Stimulated activated CD8-positive, alpha-beta memory T cell treated with anti-CD3 and anti-CD28 coated beads, Interleukin-7, amount 100 ng/mL, for 1 hour (primary cell): Measurements from ENCODE around the gene RALBP1.

Experiments used
- DNase-seq, 2 donors: peaks; one replicate each; pipeline ENCODE4 v3.0.0-alpha.2; 2020; ENCODE audit warnings: low read depth in 2 of 2

The RALBP1 gene

GRCh38 chr18:9507565-9508088, 32.3 kb downstream of the RALBP1 start:
- no peak for DNase-seq

- no peak for DNase-seq
Measured at GRCh38 chr18:9508446-9509025, 33.2 kb downstream of the RALBP1 start.

GRCh38 chr18:9513971-9514512, 38.7 kb downstream of the RALBP1 start:
- no peak for DNase-seq

- no peak for DNase-seq
Measured at GRCh38 chr18:9516437-9517064, 41.2 kb downstream of the RALBP1 start.

- no peak for DNase-seq
Measured at GRCh38 chr18:9517869-9518268, 42.6 kb downstream of the RALBP1 start.

GRCh38 chr18:9519399-9519798, 44.1 kb downstream of the RALBP1 start:
- no peak for DNase-seq

- DNase-seq: no peak
Measured at GRCh38 chr18:9520666-9521065, 45.4 kb downstream of the RALBP1 start.

- DNase-seq: no peak
Measured at GRCh38 chr18:9521770-9522169, 46.5 kb downstream of the RALBP1 start.

GRCh38 chr18:9522952-9523351, 47.6 kb downstream of the RALBP1 start:
- no peak for DNase-seq

- no peak for DNase-seq
Measured at GRCh38 chr18:9526458-9526857, 51.1 kb downstream of the RALBP1 start.

- no peak for DNase-seq
Measured at GRCh38 chr18:9530226-9531009, 55.1 kb downstream of the RALBP1 start.

GRCh38 chr18:9531791-9532410, 56.6 kb downstream of the RALBP1 start:
- DNase-seq: no peak

GRCh38 chr18:9534844-9535243, 59.5 kb downstream of the RALBP1 start:
- no peak for DNase-seq

GRCh38 chr18:9535430-9535991, 60.2 kb downstream of the RALBP1 start:
- DNase-seq: no peak

GRCh38 chr18:9536354-9537152, 61.2 kb downstream of the RALBP1 start:
- no peak for DNase-seq

- no peak for DNase-seq
Measured at GRCh38 chr18:9537677-9538076, 62.4 kb downstream of the RALBP1 start.

- no peak for DNase-seq
Measured at GRCh38 chr18:9539283-9539682, 64.0 kb downstream of the RALBP1 start.

GRCh38 chr18:9539938-9540337, 64.6 kb downstream of the RALBP1 start:
- DNase-seq: no peak

GRCh38 chr18:9542924-9543323, 67.6 kb downstream of the RALBP1 start:
- DNase-seq: no peak

- DNase-seq: no peak
Measured at GRCh38 chr18:9545029-9545428, 69.7 kb downstream of the RALBP1 start.

- DNase-seq: no peak
Measured at GRCh38 chr18:9546468-9546867, 71.2 kb downstream of the RALBP1 start.
